NCI-H2107 treated with DMSO at 0.1 percent for 48 hours (cell line): ENCODE results near the gene RACK1.
"Not testable (repeated sequence)": the region's sequence is repeated elsewhere in the genome, so short reads cannot be mapped to it uniquely, and the experiment has no call there.

Experiments
- DNase-seq: peaks from one replicate; lab custom pipeline; 2025; ENCODE audit not compliant: unreplicated experiment; lab: John Stamatoyannopoulos, UW

Gene RACK1

GRCh38 chr5:181217111-181217802, 26.4 kb downstream of the RACK1 start:
- no peak for DNase-seq

- no peak for DNase-seq
Observed at GRCh38 chr5:181215997-181216989, 27.4 kb downstream of the RACK1 start.

- DNase-seq, result not testable (repeated sequence)
Observed at GRCh38 chr5:181214249-181214648, 29.5 kb downstream of the RACK1 start.

- no peak for DNase-seq
Observed at GRCh38 chr5:181212934-181213333, 30.8 kb downstream of the RACK1 start.

- DNase-seq, result no peak
Observed at GRCh38 chr5:181212080-181212479, 31.6 kb downstream of the RACK1 start.

GRCh38 chr5:181211208-181211607, 32.5 kb downstream of the RACK1 start:
- no peak for DNase-seq

GRCh38 chr5:181210698-181211097, 33.0 kb downstream of the RACK1 start:
- not testable (repeated sequence) for DNase-seq

GRCh38 chr5:181210148-181210547, 33.6 kb downstream of the RACK1 start:
- not testable (repeated sequence) for DNase-seq

GRCh38 chr5:181209006-181209405, 34.7 kb downstream of the RACK1 start:
- DNase-seq, result not testable (repeated sequence)

- no peak for DNase-seq
Observed at GRCh38 chr5:181207960-181208253, 35.8 kb downstream of the RACK1 start.

GRCh38 chr5:181207214-181207959, 36.3 kb downstream of the RACK1 start:
- DNase-seq, result no peak

- DNase-seq, result no peak
Observed at GRCh38 chr5:181205761-181206649, 37.7 kb downstream of the RACK1 start.

GRCh38 chr5:181204826-181205760, 38.6 kb downstream of the RACK1 start, which contains the start of gene TRIM7:
Gene TRIM7, minus strand, starts transcription at chr5:181205196. Its CDS starts 86 bp downstream, at chr5:181205110.
- DNase-seq, result no peak

GRCh38 chr5:181204113-181204825, 39.4 kb downstream of the RACK1 start:
- DNase-seq, result no peak

- DNase-seq, result no peak
Observed at GRCh38 chr5:181203777-181204112, 40.0 kb downstream of the RACK1 start.

GRCh38 chr5:181203093-181203711, 40.5 kb downstream of the RACK1 start:
- DNase-seq, result no peak

- DNase-seq, result no peak
Observed at GRCh38 chr5:181200816-181201215, 42.9 kb downstream of the RACK1 start.

- no peak for DNase-seq
Observed at GRCh38 chr5:181199881-181200638, 43.6 kb downstream of the RACK1 start.
